ENCODE results near the gene MAN2B2. TPM values are rescaled to one million over a fixed set of nuclear protein-coding genes. Genes with fewer than 3 reads are reported as not detected.

MAN2B2 gene
- total and polyA plus RNA-seq, 7 donors: 1.8 to 6.6 (median 3.2) TPM

- no peaks in the 10 kb centered on the region for H3K9me3 ChIP-seq
- no peaks in the 10 kb centered on the region for H3K4me1 ChIP-seq
- DNase-seq: no peak
- no peak overlapping the region for H3K4me3 ChIP-seq
- H3K36me3 ChIP-seq (ENCODE audit: insufficient read depth in 1 of 2, low read depth in 1 of 2): peaks cover 0 to 13% of the 10 kb centered on the region in 2 donors
- WGBS, 3 donors: 83 to 86% (median 85%) methylated on average over 10 of the region's 10 CpGs
- H3K27ac ChIP-seq: no peak overlapping the region
- ATAC-seq: no peak
- TF ChIP-seq CTCF (IDR thresholded peaks at IDR 0.05): no peak
- intact Hi-C loops (cut with DNase I): no loop called here
- H3K27me3 ChIP-seq (ENCODE audit: insufficient read depth in 3 of 3, low read length in 2 of 3): no peaks in the 10 kb centered on the region
Observed at GRCh38 chr4:6620891-6621555, 46.0 kb downstream of the MAN2B2 start.

DNA sequence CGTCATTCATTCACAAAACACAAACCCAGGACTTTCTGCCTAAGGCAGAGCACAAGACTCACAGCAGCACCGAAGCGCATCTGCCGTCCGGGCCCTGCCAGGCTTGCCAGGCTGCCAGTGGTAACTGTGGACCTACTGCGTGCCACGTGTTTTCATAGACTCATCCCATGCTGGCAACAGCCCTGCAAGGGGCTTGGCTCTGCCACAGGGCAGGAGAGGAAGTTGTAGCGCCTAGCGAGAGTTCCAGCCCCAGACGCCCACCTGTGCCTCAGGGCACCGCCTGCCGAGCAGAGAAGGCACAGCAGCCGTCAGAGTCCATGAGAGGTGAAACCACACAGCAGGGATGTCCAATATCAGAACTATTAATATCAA is 46.6 kb downstream of the MAN2B2 start:
- Histone ChIP-seq H3K27ac (no peak overlapping the region), H3K9me3 (no peaks in the 10 kb centered on the region), H3K4me3 (no peak overlapping the region), H3K36me3 (ENCODE audit: insufficient read depth in 1 of 2, low read depth in 1 of 2) (peaks cover 0 to 12% of the 10 kb centered on the region in 2 donors), H3K27me3 (ENCODE audit: insufficient read depth in 3 of 3, low read length in 2 of 3) (no peaks in the 10 kb centered on the region), H3K4me1 (no peaks in the 10 kb centered on the region)
- DNase-seq: no peak
- 90 to 93% (median 91%) methylated on average over 13 of the region's 13 CpGs for WGBS, 3 donors
- intact Hi-C loops (cut with DNase I): no loop called here
- ATAC-seq: no peak
- no peak for TF ChIP-seq CTCF (IDR thresholded peaks at IDR 0.05)

GRCh38 chr4:6622744-6623143 is 47.8 kb downstream of the MAN2B2 start:
- H3K27ac ChIP-seq: no peak overlapping the region
- no peaks in the 10 kb centered on the region for H3K9me3 ChIP-seq
- intact Hi-C loops (cut with DNase I): no loop called here
- no peak for TF ChIP-seq CTCF (IDR thresholded peaks at IDR 0.05)
- no peaks in the 10 kb centered on the region for H3K4me1 ChIP-seq
- H3K27me3 ChIP-seq (ENCODE audit: insufficient read depth in 3 of 3, low read length in 2 of 3): no peaks in the 10 kb centered on the region
- 86 to 93% (median 89%) methylated on average over 2 of the region's 2 CpGs for WGBS, 3 donors
- H3K4me3 ChIP-seq: no peak overlapping the region
- peaks cover 0 to 12% of the 10 kb centered on the region in 2 donors for H3K36me3 ChIP-seq (ENCODE audit: insufficient read depth in 1 of 2, low read depth in 1 of 2)
- no peak for DNase-seq
- ATAC-seq: no peak

DNA sequence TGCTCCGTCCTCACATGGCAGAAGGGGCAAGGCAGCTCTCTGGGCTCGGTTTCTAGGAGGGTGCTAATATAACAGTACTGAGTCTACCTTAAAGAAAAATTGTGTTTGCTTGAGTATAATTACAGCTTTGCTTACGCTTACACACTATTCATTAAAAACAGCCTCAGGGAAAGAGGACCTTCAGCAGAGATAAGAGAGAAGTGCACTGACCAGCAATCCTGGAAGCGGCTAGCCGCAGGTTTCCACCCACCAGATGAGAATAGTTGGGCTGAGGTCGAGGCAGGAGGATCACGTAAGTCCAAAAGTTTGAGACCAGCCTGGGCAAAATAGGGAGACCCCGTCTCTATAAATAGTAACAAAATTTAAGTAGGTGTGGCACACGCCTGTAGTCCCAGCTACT is 50.3 kb downstream of the MAN2B2 start:
- DNase-seq (no peak), ATAC-seq (no peak)
- Histone ChIP-seq H3K4me1 (no peaks in the 10 kb centered on the region), H3K27ac (no peak overlapping the region), H3K27me3 (ENCODE audit: insufficient read depth in 3 of 3, low read length in 2 of 3) (no peaks in the 10 kb centered on the region), H3K9me3 (no peaks in the 10 kb centered on the region), H3K4me3 (no peak overlapping the region), H3K36me3 (ENCODE audit: insufficient read depth in 1 of 2, low read depth in 1 of 2) (peaks cover 0 to 4% of the 10 kb centered on the region in 2 donors)
- 93 to 94% (median 94%) methylated on average over 9 of the region's 9 CpGs for WGBS, 3 donors
- no peak for TF ChIP-seq CTCF (IDR thresholded peaks at IDR 0.05)
- intact Hi-C loops (cut with DNase I): no loop called here

GRCh38 chr4:6626066-6626465 is 51.1 kb downstream of the MAN2B2 start:
- Histone ChIP-seq H3K9me3 (no peaks in the 10 kb centered on the region), H3K36me3 (ENCODE audit: insufficient read depth in 1 of 2, low read depth in 1 of 2) (peaks cover 0 to 4% of the 10 kb centered on the region in 2 donors), H3K27me3 (ENCODE audit: insufficient read depth in 3 of 3, low read length in 2 of 3) (no peaks in the 10 kb centered on the region), H3K4me1 (no peaks in the 10 kb centered on the region), H3K4me3 (no peak overlapping the region), H3K27ac (no peak overlapping the region)
- intact Hi-C loops (cut with DNase I): no loop called here
- ATAC-seq (no peak), DNase-seq (no peak)
- TF ChIP-seq CTCF (IDR thresholded peaks at IDR 0.05): no peak
- 82 to 86% (median 85%) methylated on average over 11 of the region's 11 CpGs for WGBS, 3 donors

Data from psoas muscle (tissue), 8 donors.